Upper lobe of right lung (tissue), 1 donor: ENCODE results near the gene CAPN7. TPM values are rescaled to one million over a fixed set of nuclear protein-coding genes. Genes with fewer than 3 reads are reported as not detected.

Experiments
- ATAC-seq: fragments of 200-7000 bp; cut with Tn5 transposase; one replicate; pipeline ENCODE4 v1.9.1; 2020; ENCODE audit warnings: mild to moderate bottlenecking, moderate library complexity
- DNase-seq: peaks from one replicate; pipeline ENCODE4 v3.0.0-alpha.2; 2020
- H3K27ac ChIP-seq: fragments of 200-600 bp; one replicate; pipeline ENCODE4 v1.8.0; 2022
- H3K27me3 ChIP-seq: fragments of 200-600 bp; one replicate; pipeline ENCODE4 v1.8.0; 2022; ENCODE audit warnings: mild to moderate bottlenecking
- H3K36me3 ChIP-seq: fragments of 200-600 bp; one replicate; pipeline ENCODE4 v1.8.0; 2022
- H3K4me1 ChIP-seq: fragments of 200-600 bp; one replicate; pipeline ENCODE4 v1.8.0; 2022
- H3K4me3 ChIP-seq: fragments of 200-600 bp; one replicate; pipeline ENCODE4 v1.8.0; 2022; ENCODE audit warnings: mild to moderate bottlenecking
- H3K9me3 ChIP-seq: fragments of 200-600 bp; one replicate; pipeline ENCODE4 v1.8.0; 2022
- CTCF ChIP-seq: fragments of 200-600 bp; IDR thresholded peaks from one replicate; pipeline ENCODE4 v1.8.0; 2022; ENCODE audit warnings: antibody characterized with exemption
- intact Hi-C: fragments of 100-400 bp; cut with DNase I; formaldehyde crosslinking; loops from one replicate; pipeline ENCODE4 v1.11.0; 2022
- total RNA-seq: library from RNA; stranded (reverse); fragmentation: NEBNext Ultra II Directional; extraction: Animal tissue kit (Norgen Biotek cat#: 25700); gene quantifications from one replicate; pipeline ENCODE4 v1.2.1, GENCODE V29; 2021
- donor health status: DM: no; HTN: yes; CAD: no; lungs with severe emphysema.

CAPN7 gene
- total RNA-seq, 1 donor from 2014 or later: 45.1 TPM

- Histone ChIP-seq H3K4me3 (peak overlapping the region; percentile 93), H3K27me3 (no peaks in the 10 kb centered on the region), H3K36me3 (peaks cover 9% of the 10 kb centered on the region), H3K27ac (peak overlapping the region; percentile 97), H3K9me3 (no peaks in the 10 kb centered on the region), H3K4me1 (peaks cover 15% of the 10 kb centered on the region)
- intact Hi-C loops: no loop called here
- ATAC-seq (no peak), DNase-seq (no peak)
- TF ChIP-seq CTCF: no peak
Measured at GRCh38 chr3:15205482-15205933, 538 bp upstream of the CAPN7 start.

GRCh38 chr3:15206662-15207576 lies 873 bp downstream of the CAPN7 start:
- Histone ChIP-seq H3K4me3 (peak overlapping the region; percentile 93), H3K27me3 (no peaks in the 10 kb centered on the region), H3K9me3 (no peaks in the 10 kb centered on the region), H3K27ac (peak overlapping the region; percentile 97), H3K4me1 (peaks cover 15% of the 10 kb centered on the region), H3K36me3 (peaks cover 23% of the 10 kb centered on the region)
- ATAC-seq: peak; percentile 55
- no peak for TF ChIP-seq CTCF
- DNase-seq: no peak
- intact Hi-C loops: no loop called here

- peaks cover 15% of the 10 kb centered on the region for H3K4me1 ChIP-seq
- H3K36me3 ChIP-seq: peaks cover 34% of the 10 kb centered on the region
- intact Hi-C loops: no loop called here
- DNase-seq: no peak
- H3K4me3 ChIP-seq: peak overlapping the region; percentile 93
- no peaks in the 10 kb centered on the region for H3K27me3 ChIP-seq
- ATAC-seq: no peak
- H3K27ac ChIP-seq: no peak overlapping the region
- no peak for TF ChIP-seq CTCF
- H3K9me3 ChIP-seq: no peaks in the 10 kb centered on the region
Measured at GRCh38 chr3:15207836-15208504, 1.9 kb downstream of the CAPN7 start.

GRCh38 chr3:15211937-15212336 lies 5.9 kb downstream of the CAPN7 start:
- DNase-seq: no peak
- peaks cover 22% of the 10 kb centered on the region for H3K4me1 ChIP-seq
- no peak for ATAC-seq
- no peak overlapping the region for H3K4me3 ChIP-seq
- intact Hi-C loops: no loop called here
- no peak for TF ChIP-seq CTCF
- H3K36me3 ChIP-seq: peaks cover 60% of the 10 kb centered on the region
- no peaks in the 10 kb centered on the region for H3K9me3 ChIP-seq
- no peaks in the 10 kb centered on the region for H3K27me3 ChIP-seq
- H3K27ac ChIP-seq: no peak overlapping the region

- TF ChIP-seq CTCF: no peak
- Histone ChIP-seq H3K36me3 (peaks cover 79% of the 10 kb centered on the region), H3K4me1 (peaks cover 7% of the 10 kb centered on the region), H3K4me3 (no peak overlapping the region), H3K27me3 (no peaks in the 10 kb centered on the region), H3K9me3 (no peaks in the 10 kb centered on the region), H3K27ac (no peak overlapping the region)
- intact Hi-C loops: no loop called here
- no peak for ATAC-seq
- no peak for DNase-seq
Measured at GRCh38 chr3:15214758-15215157, 8.7 kb downstream of the CAPN7 start.
